D721Med (cell line): ENCODE data around the gene AGBL5.

Source experiments
- DNase-seq: peaks from one replicate; pipeline ENCODE4 v3.0.0; 2011; ENCODE audit warnings: low spot score; ENCODE audit not compliant: insufficient read length
- FAIRE-seq: peaks from 2 replicates; lab custom pipeline; 2011; peaks lifted over from hg19 to GRCh38; lab: Jason Lieb, UNC
- CTCF ChIP-seq: IDR thresholded peaks from 2 replicates; pipeline ENCODE4 v1.5.1; 2012; ENCODE audit warnings: mild to moderate bottlenecking, control low read depth; ENCODE audit not compliant: insufficient read depth; ENCODE audit errors: missing control alignments

Gene AGBL5

GRCh38 chr2:27053776-27054175 lies 2.3 kb downstream of the AGBL5 start:
- TF ChIP-seq CTCF: no peak
- FAIRE-seq: no peak
- DNase-seq: no peak

GRCh38 chr2:27054721-27055120 lies 3.3 kb downstream of the AGBL5 start:
- TF ChIP-seq CTCF: no peak
- DNase-seq: no peak
- FAIRE-seq: no peak

GRCh38 chr2:27057184-27057583 lies 5.7 kb downstream of the AGBL5 start:
- DNase-seq (no peak), FAIRE-seq (no peak)
- TF ChIP-seq CTCF: no peak

GRCh38 chr2:27058210-27058609 lies 6.7 kb downstream of the AGBL5 start:
- FAIRE-seq (no peak), DNase-seq (no peak)
- no peak for TF ChIP-seq CTCF

- no peak for DNase-seq
- no peak for FAIRE-seq
- no peak for TF ChIP-seq CTCF
Measured at GRCh38 chr2:27059141-27059820, 7.8 kb downstream of the AGBL5 start.

- TF ChIP-seq CTCF: no peak
- no peak for DNase-seq
- FAIRE-seq: no peak
Measured at GRCh38 chr2:27060323-27060722, 8.9 kb downstream of the AGBL5 start.

- TF ChIP-seq CTCF: no peak
- FAIRE-seq (no peak), DNase-seq (no peak)
Measured at GRCh38 chr2:27065128-27065527, 13.7 kb downstream of the AGBL5 start.
